Effector CD4-positive, alpha-beta T cell (primary cell): Measurements from ENCODE around the gene GLCCI1.

ENCODE experiments used
- DNase-seq: peaks from one replicate; pipeline ENCODE4 v3.0.0-alpha.2; 2020

The GLCCI1 gene

GRCh38 chr7:7964250-7964649, 4.3 kb upstream of the GLCCI1 start:
- no peak for DNase-seq

GRCh38 chr7:7964691-7965090, 3.9 kb upstream of the GLCCI1 start:
- no peak for DNase-seq

DNA sequence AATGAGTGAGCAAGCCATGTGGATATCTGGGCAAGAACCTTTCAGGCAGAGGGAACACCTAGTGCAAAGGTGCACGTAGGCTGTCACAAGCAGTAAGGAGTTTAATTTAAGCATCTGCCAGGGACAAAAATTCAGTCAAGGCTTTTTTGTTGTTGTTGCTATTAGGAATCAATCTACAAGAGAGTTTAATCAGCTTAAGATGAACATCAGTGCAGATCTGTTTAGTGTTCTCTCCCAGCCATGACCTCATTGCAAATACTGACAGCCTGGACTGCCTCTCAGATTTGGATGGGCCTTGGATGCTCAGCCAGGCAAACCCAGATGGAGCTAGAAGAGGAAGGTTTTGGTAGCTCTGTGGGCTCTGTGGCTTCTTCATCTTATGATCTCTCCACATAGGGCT, 3.3 kb upstream of the GLCCI1 start:
- no peak for DNase-seq

DNA sequence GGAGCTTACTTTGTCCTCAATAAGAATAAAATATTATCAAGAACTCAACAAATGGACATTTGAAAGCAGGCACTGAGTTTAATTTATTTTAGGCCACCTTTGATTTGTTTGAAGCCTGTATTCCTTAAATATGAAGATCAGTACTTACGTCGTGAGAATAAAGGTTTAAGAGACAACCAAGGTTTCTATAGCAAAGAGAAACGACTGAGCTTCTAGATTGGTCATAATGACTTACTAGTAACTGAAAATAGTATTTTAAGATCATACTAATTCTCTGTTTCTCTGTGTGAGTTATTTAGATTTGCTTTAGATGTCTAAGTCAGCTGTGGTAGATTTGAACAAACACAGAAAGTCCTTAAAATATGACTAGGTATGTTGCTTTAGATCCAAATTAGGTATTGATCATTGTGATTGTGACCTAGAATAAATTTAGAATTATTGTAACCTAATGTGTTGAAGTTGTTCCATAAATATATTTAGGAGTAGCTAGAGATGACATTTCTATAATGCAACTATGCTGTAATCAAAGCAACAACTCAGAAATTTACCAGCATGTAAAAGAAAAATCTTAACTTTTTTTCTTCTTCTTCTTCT, 2.4 kb upstream of the GLCCI1 start:
- no peak for DNase-seq

GRCh38 chr7:7967886-7968543, 581 bp upstream of the GLCCI1 start:
- DNase-seq, result no peak

DNA sequence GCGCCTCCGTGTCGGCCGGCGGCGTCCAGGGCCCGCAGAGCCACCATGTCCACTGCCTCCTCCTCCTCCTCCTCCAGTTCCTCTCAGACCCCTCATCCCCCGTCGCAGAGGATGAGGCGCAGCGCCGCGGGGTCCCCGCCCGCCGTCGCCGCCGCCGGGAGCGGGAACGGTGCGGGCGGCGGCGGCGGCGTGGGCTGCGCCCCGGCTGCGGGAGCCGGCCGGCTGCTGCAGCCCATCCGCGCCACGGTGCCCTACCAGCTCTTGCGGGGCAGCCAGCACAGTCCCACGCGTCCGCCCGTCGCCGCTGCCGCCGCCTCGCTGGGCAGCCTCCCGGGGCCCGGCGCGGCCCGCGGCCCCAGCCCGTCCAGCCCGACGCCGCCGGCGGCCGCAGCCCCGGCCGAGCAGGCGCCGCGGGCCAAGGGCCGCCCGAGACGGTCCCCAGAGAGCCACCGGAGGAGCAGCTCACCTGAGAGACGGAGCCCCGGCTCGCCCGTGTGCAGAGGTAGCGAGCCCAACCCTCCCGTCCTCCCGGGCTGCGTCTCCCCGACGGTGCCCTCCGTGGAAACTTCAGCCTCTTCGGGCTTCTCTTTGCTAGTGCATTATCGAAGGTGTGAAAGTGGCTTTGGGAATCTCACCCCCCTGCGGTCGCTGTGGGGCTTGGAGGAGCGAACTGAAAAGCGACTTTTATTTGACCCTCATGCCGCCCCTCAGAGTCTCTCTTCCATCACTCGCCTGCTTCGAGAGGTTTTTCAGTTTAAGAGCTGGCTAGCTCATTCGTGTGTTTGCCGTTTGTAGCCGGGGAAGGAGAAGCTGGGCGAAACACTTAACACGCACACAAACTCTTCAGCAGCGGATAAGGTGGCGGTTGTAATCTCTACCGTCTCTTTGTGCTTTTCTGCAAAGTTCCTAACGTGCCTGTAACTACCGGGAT, 975 bp downstream of the GLCCI1 start:
- DNase-seq, result peak; percentile 24

- DNase-seq, result no peak
These were observed 1.6 kb downstream of the GLCCI1 start for GRCh38 chr7:7970237-7970530.

- DNase-seq, result no peak
These were observed 2.1 kb downstream of the GLCCI1 start for GRCh38 chr7:7970531-7971307.

DNA sequence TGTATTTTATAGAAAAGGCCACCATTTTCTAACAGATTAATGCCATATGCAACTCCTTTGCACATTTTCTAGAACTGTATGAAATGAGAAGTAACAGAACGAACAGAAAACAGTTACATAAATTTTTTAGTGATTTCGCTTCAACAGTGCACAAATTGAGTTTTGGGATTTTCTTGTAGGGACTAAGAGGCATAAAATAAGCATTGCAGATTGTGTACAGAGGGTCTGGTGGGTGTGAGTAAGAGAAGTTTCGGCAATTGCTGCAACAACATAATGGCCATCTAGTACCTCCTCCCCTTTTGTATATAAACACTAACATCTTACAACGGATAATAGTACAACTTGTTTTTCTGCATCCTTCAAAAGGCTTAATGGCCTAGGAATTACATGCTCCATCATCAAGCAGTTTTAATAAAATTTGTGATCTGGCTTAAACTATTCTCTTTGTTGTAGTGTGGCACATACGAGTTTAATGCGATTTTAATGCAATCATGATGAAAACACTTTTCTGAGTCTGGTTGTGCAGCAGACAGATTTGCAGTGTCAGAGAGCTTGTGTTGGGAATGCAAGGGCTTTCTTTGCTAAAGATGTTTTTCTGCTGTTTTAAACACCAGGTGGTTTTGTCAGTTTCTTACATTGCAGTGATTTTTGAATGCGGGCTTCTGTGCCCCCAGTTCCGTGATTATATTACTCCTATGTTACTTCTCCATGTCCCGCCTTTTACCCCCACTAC, 2.9 kb downstream of the GLCCI1 start:
- DNase-seq, result no peak

GRCh38 chr7:7972128-7972527, 3.5 kb downstream of the GLCCI1 start:
- DNase-seq, result no peak

DNA sequence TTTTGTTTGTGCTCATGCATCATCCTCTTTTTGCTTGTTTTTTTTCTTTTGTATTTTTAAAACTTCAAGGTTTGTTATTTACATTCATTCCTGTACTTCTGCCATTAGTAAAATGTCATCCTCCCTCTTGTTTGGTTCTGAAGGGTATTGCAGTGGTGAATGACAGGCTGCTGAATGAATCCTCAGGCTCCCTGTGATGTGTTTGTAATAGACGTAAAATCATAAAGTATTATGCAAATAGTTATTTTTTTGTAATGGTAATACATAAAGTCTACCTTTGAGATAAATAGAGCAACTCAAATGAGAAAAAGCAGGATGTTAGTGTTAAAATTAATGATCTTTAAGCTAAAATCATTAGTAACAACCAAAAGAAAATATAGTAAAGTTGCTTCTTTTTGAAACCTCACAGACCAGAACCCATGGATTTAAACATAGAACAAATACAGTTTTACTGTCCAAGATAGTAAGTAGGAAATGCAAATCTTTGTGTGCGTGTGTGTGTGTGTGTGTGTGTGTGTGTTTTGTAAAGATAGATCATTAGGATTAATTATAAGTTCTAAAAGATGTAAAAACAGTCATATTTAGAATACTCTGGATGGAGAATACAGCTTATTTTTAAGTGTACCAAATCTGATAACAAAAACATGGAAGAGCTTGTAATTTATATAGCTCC, 4.5 kb downstream of the GLCCI1 start:
- DNase-seq, result no peak

DNA sequence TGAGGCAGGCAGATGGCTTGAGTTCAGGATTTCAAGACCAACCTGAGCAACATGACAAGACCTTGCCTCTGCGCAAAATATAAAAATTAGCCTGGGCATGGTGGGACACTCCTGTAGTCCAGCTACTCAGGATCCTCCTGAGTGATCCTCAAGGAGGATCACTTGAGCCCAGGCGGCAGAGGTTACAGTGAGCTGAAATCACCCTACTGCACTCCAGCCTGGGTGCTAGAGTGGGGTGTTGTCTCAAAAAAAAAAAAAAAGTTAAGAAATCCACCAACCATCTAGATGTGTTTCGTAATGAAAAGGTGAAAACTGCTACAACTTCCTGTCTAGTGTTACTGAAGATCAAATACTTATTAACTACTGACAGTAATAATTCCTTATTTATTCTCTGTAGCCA, 8.1 kb downstream of the GLCCI1 start:
- DNase-seq, result no peak

GRCh38 chr7:7977774-7978173, 9.2 kb downstream of the GLCCI1 start:
- DNase-seq, result no peak

DNA sequence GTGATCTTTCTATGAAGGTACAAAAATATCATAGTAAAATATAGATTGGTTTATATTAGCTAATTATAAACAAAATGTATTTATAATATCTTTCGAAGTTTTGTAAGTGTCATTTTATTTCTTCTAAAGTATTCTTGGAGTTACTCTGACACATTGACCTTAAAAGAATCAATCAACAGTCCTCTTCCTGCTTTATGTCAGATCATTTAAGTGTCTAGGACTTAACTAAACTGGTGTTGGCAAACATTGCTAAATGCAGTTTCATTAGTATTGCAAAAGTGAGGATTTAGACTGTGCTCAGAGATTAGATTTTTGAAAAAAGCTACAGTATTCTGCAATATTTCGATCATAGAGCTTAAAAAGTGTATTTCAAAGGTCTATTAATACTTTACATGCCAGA, 10.3 kb downstream of the GLCCI1 start:
- no peak for DNase-seq

DNA sequence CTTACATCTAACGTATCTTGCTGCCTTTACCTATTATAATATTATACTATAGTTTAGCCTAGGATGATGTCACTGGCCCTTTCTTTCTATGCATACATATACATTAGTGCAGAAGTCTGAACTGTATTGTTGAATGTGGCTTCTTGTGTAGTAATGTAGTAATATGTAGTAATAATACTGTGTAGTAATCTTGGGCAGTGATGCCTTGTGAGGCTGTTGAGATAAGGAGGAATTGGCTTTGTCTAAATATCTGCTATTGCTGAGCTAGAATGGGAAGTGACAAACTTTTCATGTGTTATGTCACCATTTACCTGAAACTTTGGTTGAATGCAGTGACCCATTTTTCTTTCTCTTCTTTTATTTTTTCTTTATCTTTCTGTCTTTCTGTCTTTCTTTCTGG, 11.0 kb downstream of the GLCCI1 start:
- DNase-seq, result no peak

DNA sequence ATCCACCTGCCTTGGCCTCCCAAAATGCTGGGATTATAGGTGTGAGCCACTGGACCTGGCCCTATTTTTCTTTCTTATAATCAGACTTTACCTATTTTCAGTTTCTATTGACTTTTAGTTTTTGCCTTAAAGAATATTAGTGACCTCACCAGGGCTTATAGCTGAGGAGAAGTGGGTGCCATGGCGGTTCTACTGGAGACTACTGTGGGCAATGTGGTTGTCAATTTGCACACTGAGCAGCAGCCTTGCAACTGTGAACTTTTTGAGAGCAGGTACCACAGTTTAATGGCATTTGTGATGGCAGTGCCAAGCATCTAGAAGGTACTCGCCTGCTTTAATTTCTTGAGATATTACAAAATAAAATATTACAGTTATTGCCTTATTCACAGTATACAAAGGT, 11.5 kb downstream of the GLCCI1 start:
- DNase-seq, result no peak

GRCh38 chr7:7982904-7983303, 14.3 kb downstream of the GLCCI1 start:
- DNase-seq, result no peak

DNA sequence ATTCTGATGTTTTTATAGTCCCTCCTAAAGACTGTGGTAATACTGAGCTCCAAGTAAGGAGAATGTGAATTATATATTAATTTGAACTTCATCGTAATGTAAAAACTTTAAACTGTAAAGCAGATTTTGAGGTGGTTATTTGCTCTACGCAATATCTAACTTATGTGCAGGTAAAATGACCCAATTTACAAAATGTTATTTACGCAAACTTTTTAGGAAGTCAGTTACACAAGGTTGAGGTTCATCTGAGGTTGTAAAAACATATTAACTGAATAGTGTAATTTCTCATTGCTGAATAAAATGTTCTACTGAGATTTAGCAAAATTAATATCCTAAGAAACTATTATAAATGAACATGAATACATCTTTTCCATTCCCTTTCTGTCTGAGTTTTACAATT, 15.8 kb downstream of the GLCCI1 start:
- no peak for DNase-seq

GRCh38 chr7:7988706-7989105, 20.1 kb downstream of the GLCCI1 start:
- no peak for DNase-seq

GRCh38 chr7:7989133-7989532, 20.5 kb downstream of the GLCCI1 start:
- DNase-seq, result no peak

DNA sequence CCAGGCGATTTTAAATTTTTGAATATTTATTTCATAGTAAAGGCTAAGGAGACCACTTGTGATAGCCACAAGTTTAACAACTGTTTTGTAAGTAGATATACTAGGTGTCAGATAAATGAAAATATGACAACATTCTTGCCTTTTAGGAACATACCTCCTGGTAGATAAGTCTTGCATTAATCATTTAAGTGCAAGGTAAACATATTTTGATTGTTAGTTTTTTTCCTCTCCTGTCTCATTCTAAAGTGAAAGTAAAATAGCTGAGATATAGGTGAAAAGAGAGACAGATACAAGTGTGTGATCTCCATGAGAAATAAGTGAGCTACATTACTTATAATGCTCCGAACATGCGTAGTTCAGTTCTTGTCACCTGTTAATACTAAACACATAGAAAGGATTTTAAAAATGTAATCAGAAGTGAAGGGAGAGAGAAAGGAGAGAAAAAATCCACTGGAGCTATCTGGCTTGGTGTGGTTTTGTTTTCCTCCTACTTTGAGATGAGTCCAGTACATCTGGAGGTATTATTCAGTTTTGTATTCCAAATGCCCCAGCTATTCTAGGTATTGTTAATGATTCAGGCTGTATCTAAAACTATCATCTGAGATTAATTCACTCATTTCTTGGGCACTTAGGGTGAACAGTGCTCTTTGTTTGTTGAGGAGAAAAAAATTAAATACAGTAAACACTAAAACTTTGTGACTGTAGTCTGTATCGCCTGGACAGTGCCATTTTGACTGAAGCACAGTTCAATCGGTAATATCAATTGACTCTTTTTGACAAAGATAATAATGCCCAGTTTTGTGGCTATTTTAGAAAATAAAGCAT, 21.2 kb downstream of the GLCCI1 start:
- no peak for DNase-seq
